K562 (cell line): ENCODE results near the gene KIF25. TPM values are rescaled to one million over a fixed set of nuclear protein-coding genes. Genes with fewer than 3 reads are reported as not detected.

Experiments used
- ATAC-seq: fragments of 200-7000 bp; cut with Tn5 transposase; 3 replicates; pipeline ENCODE4 v1.9.1; 2020; ENCODE audit warnings: moderate library complexity
- BruUV-seq: library from RNA; stranded (reverse); fragments of 400-500 nt; replicated peaks from 2 replicates; lab custom pipeline; 2021; lab: Mats Ljungman, UMichigan
- CTCF ChIA-PET: fragments of 300-600 bp; formaldehyde crosslinking; extraction: SDS; loops from one replicate; lab custom pipeline; 2021; ENCODE audit warnings: low intra/inter-chr PET ratio; lab: Yijun Ruan, JAX
- POLR2A ChIA-PET: fragments of 300-600, 350-650 bp; sonication (Branson Sonifier 250); formaldehyde crosslinking; extraction: SDS; loops from one replicate; lab custom pipeline; 2021; ENCODE audit warnings: antibody characterized with exemption, inconsistent platforms; lab: Yijun Ruan, JAX
- DNase-seq, 4 experiments: peaks; one replicate each; pipeline versions ENCODE4 v3.0.0 to v3.0.0-alpha.2; 2011 to 2018; ENCODE audit warnings: low spot score in 3 of 4, mixed read lengths in 3 of 4; ENCODE audit errors: extremely low read depth in 1 of 4
- FAIRE-seq: peaks from 2 replicates; lab custom pipeline; 2011; peaks lifted over from hg19 to GRCh38; lab: Jason Lieb, UNC
- H2AFZ ChIP-seq: 2 replicates; pipeline ENCODE4 v1.6.0; 2011; ENCODE audit warnings: low read depth, low read length, control low read depth, inconsistent platforms
- H3K27ac ChIP-seq: fragments of 200-600 bp; 3 replicates; pipeline ENCODE4 v1.8.0; 2011; ENCODE audit warnings: low read depth, mild to moderate bottlenecking, control low read depth, inconsistent platforms, low read length, moderate library complexity, mixed read lengths; ENCODE audit errors: extremely low read depth
- H3K27me3 ChIP-seq, 2 experiments: fragments of 300-600 bp in 1 of 2; 2 replicates in 1 of 2; 3 replicates in 1 of 2; pipeline versions ENCODE4 v1.6.0 to v1.8.0; 2011; ENCODE audit warnings: inconsistent platforms in 2 of 2, low read length in 2 of 2, mild to moderate bottlenecking in 1 of 2, mixed read lengths in 1 of 2, moderate library complexity in 1 of 2; ENCODE audit not compliant: control insufficient read depth in 2 of 2, insufficient read depth in 2 of 2
- H3K36me3 ChIP-seq: fragments of 300-600 bp; 3 replicates; pipeline ENCODE4 v1.8.0; 2011; ENCODE audit warnings: mild to moderate bottlenecking, low read length, inconsistent platforms; ENCODE audit not compliant: control insufficient read depth, insufficient read depth
- H3K4me1 ChIP-seq, 2 experiments: fragments of 200-600 bp in 1 of 2; replicated peaks in 1 of 2; 2 replicates in 1 of 2; 3 replicates in 1 of 2; pipeline versions ENCODE4 v1.5.1 to v1.8.0; 2011; ENCODE audit warnings: inconsistent platforms in 2 of 2, low read length in 2 of 2, mild to moderate bottlenecking in 1 of 2, mixed read lengths in 1 of 2, moderate library complexity in 1 of 2; ENCODE audit not compliant: control insufficient read depth in 2 of 2, insufficient read depth in 2 of 2
- H3K4me2 ChIP-seq: 2 replicates; pipeline ENCODE4 v1.6.1; 2011; ENCODE audit warnings: low read length, control low read depth, inconsistent platforms, mixed read lengths; ENCODE audit not compliant: insufficient read depth
- H3K4me3 ChIP-seq: fragments of 200-600 bp; sonication (generic), shearing (Covaris generic); 2 replicates; pipeline ENCODE4 v1.5.1; 2016; ENCODE audit warnings: control low read depth, inconsistent platforms
- H3K79me2 ChIP-seq: fragments of 200-600 bp; 3 replicates; pipeline ENCODE4 v1.8.0; 2011; ENCODE audit warnings: low read length, inconsistent platforms; ENCODE audit not compliant: control insufficient read depth, insufficient read depth
- H3K9ac ChIP-seq, 2 experiments: 2 replicates each; pipeline versions ENCODE4 v1.6.0 to v1.6.1; 2011; ENCODE audit warnings: low read depth in 2 of 2, low read length in 2 of 2, control low read depth in 1 of 2, inconsistent platforms in 1 of 2, mild to moderate bottlenecking in 1 of 2, mixed read lengths in 1 of 2; ENCODE audit not compliant: insufficient read depth in 1 of 2
- H3K9me1 ChIP-seq: one replicate; pipeline ENCODE4 v1.6.0; 2011; ENCODE audit warnings: inconsistent platforms, mild to moderate bottlenecking, low read length, moderate library complexity; ENCODE audit not compliant: control insufficient read depth, insufficient read depth
- H3K9me3 ChIP-seq: replicated peaks from 2 replicates; pipeline ENCODE4 v1.5.1; 2011; ENCODE audit warnings: low read depth, low read length, inconsistent platforms; ENCODE audit not compliant: control insufficient read depth, insufficient read depth
- H4K20me1 ChIP-seq: replicated peaks from 2 replicates; pipeline ENCODE4 v1.6.1; 2011; ENCODE audit warnings: low read length, inconsistent platforms, mixed read lengths; ENCODE audit not compliant: control insufficient read depth, insufficient read depth
- CSDE1 ChIP-seq, 2 experiments: fragments of 450-650 bp; IDR thresholded peaks; 2 replicates each; pipeline ENCODE4 v1.6.1; 2016; ENCODE audit warnings: mild to moderate bottlenecking in 1 of 2
- HES1 ChIP-seq: fragments of 450-650 bp; IDR thresholded peaks from 2 replicates; pipeline ENCODE4 v1.6.1; 2016; ENCODE audit warnings: low read depth, mild to moderate bottlenecking, moderate library complexity
- SETDB1 ChIP-seq: IDR thresholded peaks from one replicate; pipeline ENCODE4 v1.6.1; 2012; ENCODE audit warnings: low read length, control low read depth, inconsistent platforms
- ZNF395 ChIP-seq: fragments of 200-800 bp; sonication (Bioruptor generic); IDR thresholded peaks from 2 replicates; pipeline ENCODE4 v1.6.1; 2017; ENCODE audit warnings: missing genetic modification characterization, missing compliant biosample characterization
- WGBS: fragments of 100-300 bp; shearing (Covaris generic); methylation state at CpG from one replicate; pipeline ENCODE4 v1.1.6; 2016; ENCODE audit warnings: low coverage, mixed read lengths; ENCODE audit not compliant: insufficient coverage; ENCODE audit errors: missing lambda C conversion rate; 5-methylcytosine and 5-hydroxymethylcytosine counted together
- in situ Hi-C: fragments of 300-500 bp; cut with MboI; formaldehyde crosslinking; loops from 4 replicates; pipeline ENCODE4 v1.15.0; 2018; ENCODE audit warnings: inconsistent platforms, mixed read lengths
- intact Hi-C: fragments of 100-400 bp; cut with micrococcal nuclease; formaldehyde crosslinking; loops from 2 replicates; pipeline ENCODE4 v1.14.2; 2022
- polyA plus RNA-seq, 8 experiments: library from polyadenylated mRNA; depleted of rRNA in 4 of 8; stranded (reverse) in 5 of 8; unstranded in 3 of 8; fragments of >200 nt; fragmentation: Nextera tagmentation in 2 of 8; fragmentation: Illumina TruSeq in 1 of 8; extraction: Ambion mirVana in 2 of 8; extraction: Trizol in 1 of 8; gene quantifications; 2 replicates each; pipeline versions ENCODE4 v1.2.1 to v1.2.3, GENCODE V29; 2011 to 2014; ENCODE audit warnings: inconsistent platforms in 1 of 8, missing spikeins in 1 of 8
- total RNA-seq, 7 experiments: library from RNA; depleted of rRNA in 6 of 7; stranded (reverse); fragments of >200 nt in 6 of 7; fragmentation: Illumina TruSeq in 2 of 7; extraction: Trizol in 2 of 7; gene quantifications; 2 replicates each; pipeline versions ENCODE4 v1.2.1 to v1.2.3, GENCODE V29; 2011 to 2021; ENCODE audit warnings: low replicate concordance in 1 of 7

KIF25 gene
- total and polyA plus RNA-seq, 9 of the 15 experiments (the other 6 are each of a cell fraction or from before 2014, with no cell fraction given): 0.04 to 0.49 (median 0.23) TPM; not detected in 5

DNA sequence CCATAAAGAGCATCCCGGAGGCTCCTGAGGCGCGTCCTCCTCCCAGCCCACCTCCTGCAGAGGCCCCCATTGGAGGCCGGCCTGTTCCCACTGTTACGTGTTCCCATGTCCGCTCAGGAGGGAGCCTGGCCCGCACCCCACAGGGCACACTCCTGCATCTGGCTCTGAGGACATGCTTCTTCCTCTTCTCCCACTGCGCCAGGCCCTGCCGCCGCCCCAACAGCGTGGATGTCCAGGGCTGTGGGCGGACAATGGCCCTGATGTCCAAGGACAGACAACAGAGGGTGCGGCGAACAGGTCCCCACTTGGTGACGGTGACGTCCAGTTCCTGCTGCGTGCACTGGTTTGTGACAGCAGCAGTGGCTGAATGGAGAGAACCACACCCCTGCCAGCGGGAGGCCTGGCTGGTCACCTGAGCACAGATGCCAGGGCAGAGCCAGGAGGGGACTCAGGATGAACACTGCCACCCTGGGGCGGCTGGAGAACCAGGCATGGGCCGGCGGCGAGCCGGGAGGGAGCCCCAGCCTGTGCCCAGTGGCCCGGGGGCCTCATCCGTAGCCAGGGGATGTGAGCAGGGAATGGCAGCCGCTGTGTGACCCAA lies 54.9 kb downstream of the KIF25 start:
- H3K27me3 ChIP-seq: peaks cover 56 to 96% of the 10 kb centered on the region in 2 experiments; a peak in 4 of 5 replicates
- no peaks in the 10 kb centered on the region for H3K36me3 ChIP-seq
- H3K4me1 ChIP-seq: peaks cover 0 to 28% of the 10 kb centered on the region in 2 experiments; a peak in 1 of 5 replicates
- no peak overlapping the region for H2AFZ ChIP-seq
- H3K9me3 ChIP-seq: no peaks in the 10 kb centered on the region
- peaks cover 38% of the 10 kb centered on the region for H4K20me1 ChIP-seq
- CTCF ChIA-PET: no interaction called here
- BruUV-seq: no TSS peak
- WGBS: 2% methylated on average over 26 of the region's 26 CpGs
- no peaks in the 10 kb centered on the region for H3K9me1 ChIP-seq
- TF ChIP-seq SETDB1 (no peak), CSDE1 (IDR thresholded peaks at IDR 0.05) (no peak), HES1 (no peak), ZNF395 (CRISPR knock-in tag) (no peak)
- no peaks in the 10 kb centered on the region for H3K79me2 ChIP-seq
- DNase-seq: no peak
- FAIRE-seq: no peak
- H3K9ac ChIP-seq: no peak overlapping the region
- H3K4me3 ChIP-seq: no peak overlapping the region
- ATAC-seq: no peak
- in situ Hi-C loops (no loop called here), intact Hi-C loops (no loop called here)
- no peak overlapping the region for H3K4me2 ChIP-seq
- POLR2A ChIA-PET: interaction anchor here (0.6 kb wide), 1 partner anchor 214 kb away, joined by 3 read pairs; no protein-coding TSS in a partner anchor
- H3K27ac ChIP-seq: no peak overlapping the region
